ENCODE measurements around the gene METAP2.

The METAP2 gene

GRCh38 chr12:95516757-95517156 lies 42.8 kb downstream of the METAP2 start:
- no peak for DNase-seq

- no peak for DNase-seq
Observed at GRCh38 chr12:95517246-95517645, 43.3 kb downstream of the METAP2 start.

GRCh38 chr12:95518944-95519343 lies 45.0 kb downstream of the METAP2 start:
- no peak for DNase-seq

- no peak for DNase-seq
Observed at GRCh38 chr12:95520816-95521215, 46.9 kb downstream of the METAP2 start.

DNA sequence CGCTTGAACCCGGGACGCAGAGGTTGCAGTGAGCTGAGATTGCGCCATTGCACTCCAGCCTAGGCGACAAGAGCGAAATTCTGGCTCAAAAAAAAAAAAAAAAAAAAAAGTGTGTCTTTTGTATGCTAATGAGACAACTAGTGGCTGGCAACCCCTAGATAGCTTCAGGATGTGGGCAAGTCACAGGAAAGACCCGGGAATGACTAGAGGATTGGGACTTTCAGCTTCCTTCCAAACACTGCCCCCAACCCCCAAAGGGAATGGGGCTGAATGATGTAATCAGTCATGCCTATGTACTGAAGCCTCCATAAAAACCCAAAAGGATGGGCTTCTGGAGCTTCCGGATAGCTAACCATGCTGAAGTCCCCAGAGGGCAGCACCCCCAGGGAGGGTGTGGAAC lies 48.7 kb downstream of the METAP2 start:
- DNase-seq: no peak

- DNase-seq: no peak
Observed at GRCh38 chr12:95528431-95528830, 54.5 kb downstream of the METAP2 start.

DNA sequence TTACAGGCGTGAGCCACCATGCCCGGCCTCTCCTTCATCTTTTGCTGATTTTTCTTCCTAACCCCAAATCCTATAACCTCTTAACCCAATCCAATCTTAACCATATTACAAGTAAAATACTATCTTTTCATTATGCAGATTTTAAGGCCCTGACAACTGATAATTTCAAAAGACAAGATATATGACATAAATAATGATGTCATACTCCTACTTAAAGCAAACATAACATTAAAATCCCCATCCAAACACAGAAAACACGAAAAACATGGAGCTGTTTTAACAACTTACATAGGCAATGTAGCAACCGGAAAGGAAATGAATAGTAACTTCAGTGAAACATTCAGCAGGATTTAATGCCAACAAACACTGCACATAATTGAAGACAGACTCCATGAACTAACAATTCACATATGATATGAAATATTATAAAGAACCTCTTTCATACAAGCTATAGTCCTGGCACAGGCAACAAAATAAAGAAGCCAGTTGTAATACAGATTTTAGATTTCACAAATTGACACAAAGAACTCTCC lies 55.8 kb downstream of the METAP2 start:
- no peak for DNase-seq

DNA sequence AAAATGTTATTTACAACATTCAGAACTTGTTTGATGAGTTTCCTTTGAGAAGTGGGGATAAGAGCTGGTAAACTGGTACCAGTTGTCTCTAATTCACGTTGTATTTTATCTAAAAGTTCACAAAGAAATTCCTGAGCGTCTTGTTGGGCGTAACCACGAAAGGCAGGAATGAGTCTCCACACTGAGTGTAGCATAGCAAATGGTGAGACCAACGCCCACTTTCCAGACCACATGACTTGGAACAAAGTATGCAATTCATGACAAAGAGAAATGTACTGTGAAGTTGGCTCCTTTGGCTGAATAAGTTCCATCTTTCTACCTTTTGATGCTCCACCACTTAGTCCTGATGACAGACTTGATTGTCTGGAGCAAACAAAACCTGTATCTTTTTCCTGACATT lies 58.9 kb downstream of the METAP2 start:
- DNase-seq: no peak

- no peak for DNase-seq
Observed at GRCh38 chr12:95533985-95534384, 60.0 kb downstream of the METAP2 start.

- DNase-seq: no peak
Observed at GRCh38 chr12:95538006-95538405, 64.1 kb downstream of the METAP2 start.

GRCh38 chr12:95538656-95539055 lies 64.7 kb downstream of the METAP2 start:
- no peak for DNase-seq

DNA sequence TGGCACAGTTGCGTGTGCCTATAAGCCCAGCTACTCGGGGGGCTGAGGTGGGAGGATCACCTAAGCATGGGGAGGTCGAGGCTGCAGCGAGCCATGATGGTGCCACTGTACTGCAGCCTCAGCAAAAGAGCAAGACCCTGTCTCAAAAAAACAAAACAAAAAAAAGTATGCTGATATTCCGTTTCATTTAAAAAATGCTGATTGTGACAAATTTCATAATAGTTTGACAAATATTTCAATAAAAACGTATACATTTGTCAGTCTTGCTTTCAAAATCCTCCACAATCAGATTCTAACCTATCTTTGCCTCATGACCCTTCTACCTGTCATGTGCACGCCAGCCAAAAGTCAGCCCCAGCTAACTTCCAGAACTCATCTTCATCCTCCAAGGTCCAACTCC lies 67.5 kb downstream of the METAP2 start:
- no peak for DNase-seq

DNA sequence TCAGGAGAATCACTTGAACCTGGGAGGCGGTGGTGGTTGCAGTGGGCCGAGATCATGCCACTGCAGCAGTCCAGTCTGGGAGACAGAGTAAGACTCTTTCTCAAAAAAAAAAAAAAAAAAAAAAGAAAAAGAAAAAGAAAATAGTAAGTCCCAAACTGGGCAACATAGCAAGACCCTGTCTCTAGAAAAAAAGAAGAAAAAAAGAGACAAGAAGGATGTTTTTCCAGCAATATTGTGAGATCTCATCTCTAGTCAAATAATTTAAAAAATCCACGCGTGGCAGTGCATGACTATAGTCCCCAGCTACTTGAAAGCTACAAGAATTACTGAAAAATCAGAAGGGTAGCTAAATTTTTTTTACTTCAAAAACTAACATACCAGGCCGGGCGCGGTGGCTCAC lies 69.4 kb downstream of the METAP2 start:
- DNase-seq: no peak

- DNase-seq: no peak
Observed at GRCh38 chr12:95544756-95545155, 70.8 kb downstream of the METAP2 start.

- no peak for DNase-seq
Observed at GRCh38 chr12:95545303-95545702, 71.4 kb downstream of the METAP2 start.

GRCh38 chr12:95545731-95546490 lies 72.0 kb downstream of the METAP2 start:
- DNase-seq: no peak

- DNase-seq: no peak
Observed at GRCh38 chr12:95546491-95546813, 72.5 kb downstream of the METAP2 start.

DNA sequence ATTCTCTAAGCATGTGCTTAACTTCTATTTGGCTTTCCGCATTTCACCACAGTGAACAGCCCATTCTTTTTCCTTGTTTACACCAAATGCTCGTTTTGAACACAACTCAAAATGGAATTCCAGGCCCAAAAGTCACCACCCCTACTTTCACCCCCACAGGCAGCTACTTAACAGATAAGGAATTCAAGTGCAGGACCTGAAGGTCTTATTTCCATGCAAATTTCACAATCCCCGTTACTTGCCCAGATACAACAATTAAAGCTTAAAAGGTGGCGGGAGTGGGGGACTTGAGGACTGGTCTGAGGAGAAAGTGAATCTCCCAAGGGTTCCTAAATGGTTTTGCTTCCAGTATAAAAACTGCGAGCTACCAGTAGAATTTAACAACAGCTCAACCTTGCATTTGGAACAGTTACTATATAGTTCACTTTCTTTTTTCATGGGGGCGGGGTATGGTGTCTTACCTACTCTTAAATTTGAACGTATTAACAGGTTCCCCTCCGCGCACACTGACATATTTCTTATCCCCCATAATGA lies 73.6 kb downstream of the METAP2 start:
- DNase-seq: no peak

DNA sequence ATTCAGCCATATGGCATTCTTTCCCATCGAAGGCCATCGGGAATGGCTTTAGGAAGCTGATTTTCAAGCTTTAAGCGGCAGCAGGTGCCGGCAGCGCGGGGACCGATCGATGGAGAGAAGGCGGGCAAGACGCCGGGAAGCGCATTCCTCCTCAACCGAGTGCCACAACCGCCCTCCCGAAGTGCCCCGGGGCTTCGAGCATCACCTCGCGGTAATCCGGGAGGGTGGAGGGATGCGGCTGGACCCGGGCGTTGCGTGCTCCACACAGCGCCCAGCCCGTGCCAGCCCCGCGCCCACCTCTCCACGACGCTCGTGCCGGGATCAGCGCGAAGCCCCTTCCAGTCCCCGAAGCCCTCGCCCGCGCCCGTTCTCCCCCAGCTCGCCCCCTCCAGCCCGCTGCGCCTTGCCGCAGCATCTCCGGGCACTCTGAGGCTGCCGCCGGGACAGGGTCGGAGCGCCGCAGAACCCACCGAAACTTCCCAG lies 74.1 kb downstream of the METAP2 start:
- no peak for DNase-seq

- DNase-seq: no peak
Observed at GRCh38 chr12:95548539-95549391, 74.8 kb downstream of the METAP2 start.

GRCh38 chr12:95549392-95550084 lies 75.6 kb downstream of the METAP2 start:
- DNase-seq: no peak

DNA sequence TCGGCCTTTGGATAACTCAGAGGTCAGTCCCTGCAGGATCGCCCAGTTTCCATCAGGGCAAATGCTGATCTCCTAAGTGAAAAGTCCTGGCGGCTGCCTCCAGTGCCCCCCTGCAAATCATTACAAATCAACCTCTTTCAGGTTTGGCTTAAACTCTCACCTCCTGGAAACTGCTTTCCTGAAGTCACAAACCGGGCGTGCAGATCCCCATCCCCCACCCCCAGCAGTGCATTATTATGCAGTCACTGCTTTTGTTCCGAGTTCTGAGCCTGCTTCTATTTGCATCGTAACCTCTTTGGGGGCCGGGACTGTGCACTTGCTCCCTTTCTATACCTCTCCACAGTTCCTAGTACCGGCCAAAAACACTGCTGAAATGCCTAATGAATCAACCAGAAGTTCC lies 77.4 kb downstream of the METAP2 start, which contains the start of gene USP44:
Gene USP44 (minus strand): TSS at position 172 of the 400 bp plus-strand sequence. CDS start 17,220 bp downstream, outside the sequence.
- no peak for DNase-seq
